Smooth muscle cell (in vitro differentiated cells): Measurements from ENCODE around the gene WDR37. TPM values are rescaled to one million over a fixed set of nuclear protein-coding genes. Genes with fewer than 3 reads are reported as not detected.

Experiments used
- DNase-seq: peaks from one replicate; lab custom pipeline; 2025; ENCODE audit not compliant: unreplicated experiment; lab: John Stamatoyannopoulos, UW
- H2AFZ ChIP-seq: fragments of 200-600 bp; sonication (generic); 2 replicates; pipeline ENCODE4 v1.6.0; 2016; ENCODE audit warnings: antibody characterized with exemption, low read depth, mild to moderate bottlenecking
- H3F3A ChIP-seq: fragments of 200-600 bp; sonication (generic); 2 replicates; pipeline ENCODE4 v1.6.0; 2017; ENCODE audit warnings: antibody characterized with exemption, low read depth
- H3K27ac ChIP-seq: fragments of 200-600 bp; sonication (generic); 2 replicates; pipeline ENCODE4 v1.5.1; 2016; ENCODE audit warnings: low read depth, mild to moderate bottlenecking
- H3K27me3 ChIP-seq: fragments of 200-600 bp; sonication (generic); 2 replicates; pipeline ENCODE4 v1.6.1; 2016; ENCODE audit warnings: low read depth, mild to moderate bottlenecking
- H3K36me3 ChIP-seq: fragments of 200-600 bp; sonication (generic); 2 replicates; pipeline ENCODE4 v1.5.1; 2016; ENCODE audit warnings: low read depth
- H3K4me1 ChIP-seq: fragments of 200-600 bp; sonication (generic); 2 replicates; pipeline ENCODE4 v1.5.1; 2016; ENCODE audit warnings: low read depth
- H3K4me2 ChIP-seq: fragments of 200-600 bp; sonication (generic); 2 replicates; pipeline ENCODE4 v1.6.0; 2016; ENCODE audit warnings: mild to moderate bottlenecking
- H3K4me3 ChIP-seq: fragments of 200-600 bp; sonication (generic); 2 replicates; pipeline ENCODE4 v1.5.1; 2016; ENCODE audit warnings: mild to moderate bottlenecking
- H3K79me2 ChIP-seq: fragments of 200-600 bp; sonication (generic); 2 replicates; pipeline ENCODE4 v1.6.0; 2016; ENCODE audit warnings: low read depth, mild to moderate bottlenecking
- H3K9ac ChIP-seq: fragments of 200-600 bp; sonication (generic); 2 replicates; pipeline ENCODE4 v1.6.0; 2016; ENCODE audit warnings: low read depth
- H3K9me3 ChIP-seq: fragments of 200-600 bp; sonication (generic); replicated peaks from 2 replicates; pipeline ENCODE4 v1.5.1; 2016; ENCODE audit warnings: low read depth
- H4K20me1 ChIP-seq: fragments of 200-600 bp; sonication (generic); 2 replicates; pipeline ENCODE4 v1.6.0; 2016; ENCODE audit warnings: low read depth
- WGBS: methylation state at CpG from one replicate; pipeline ENCODE4 v1.1.7; 2016; ENCODE audit warnings: low lambda C conversion rate; 5-methylcytosine and 5-hydroxymethylcytosine counted together
- polyA plus RNA-seq: library from polyadenylated mRNA; unstranded; fragments of >200 nt; fragmentation: Nextera tagmentation; extraction: Ambion mirVana; gene quantifications from 2 replicates; pipeline ENCODE4 v1.2.1, GENCODE V29; 2016
- total RNA-seq: library from RNA; depleted of rRNA; stranded (reverse); fragments of >200 nt; gene quantifications from 2 replicates; pipeline ENCODE4 v1.2.3, GENCODE V29; 2014
- TF ChIP-seq, protein P1 (sequence below): fragments of 200-600 bp; sonication (generic); IDR thresholded peaks from 2 replicates; pipeline ENCODE4 v1.5.1; 2017; ENCODE audit warnings: borderline replicate concordance, mild to moderate bottlenecking, antibody characterized with exemption; ENCODE audit not compliant: insufficient read depth, poor library complexity, severe bottlenecking

The WDR37 gene
- total and polyA plus RNA-seq, 2 experiments from 2014 or later = 10.5 to 10.7 TPM

DNA sequence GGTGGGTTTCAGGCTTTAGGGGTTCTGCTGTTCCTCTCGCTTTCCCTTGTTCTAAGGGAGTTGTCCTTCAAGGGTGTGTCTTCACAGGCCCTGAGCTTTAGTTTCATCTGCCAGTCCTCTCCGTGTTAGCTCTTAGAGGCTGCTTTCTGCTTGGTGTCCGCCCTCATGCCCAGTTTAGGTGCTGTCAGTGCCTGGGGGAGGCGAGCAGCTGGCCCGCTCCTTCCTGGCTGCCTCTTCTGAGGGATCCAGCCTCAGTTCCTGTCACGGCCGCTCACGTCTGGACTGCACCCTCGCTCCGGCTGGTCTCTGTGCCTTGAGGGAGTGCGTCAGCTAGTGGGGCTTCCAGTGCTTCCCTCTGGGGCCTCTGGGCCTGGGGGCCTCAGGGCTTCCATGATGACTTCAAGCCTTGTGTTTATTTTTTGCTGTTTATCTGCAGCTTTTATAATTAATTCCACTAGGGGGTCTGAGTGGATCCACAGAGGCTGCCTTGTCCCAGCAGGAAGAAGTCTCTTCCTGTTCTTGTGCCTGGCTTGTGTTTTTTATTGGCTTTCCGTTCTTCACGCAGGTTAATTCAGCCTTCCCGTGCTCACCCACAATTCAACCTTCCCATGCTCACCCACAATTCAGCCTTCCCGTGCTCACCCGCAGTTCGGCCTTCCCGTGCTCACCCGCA lies 33.0 kb downstream of the WDR37 start:
- Histone ChIP-seq H3K27ac (no peak overlapping the region), H3K4me3 (no peak overlapping the region), H3F3A (no peaks in the 10 kb centered on the region), H4K20me1 (peaks cover 61% of the 10 kb centered on the region), H3K4me1 (no peaks in the 10 kb centered on the region), H3K9me3 (no peaks in the 10 kb centered on the region), H3K4me2 (no peak overlapping the region), H3K79me2 (no peaks in the 10 kb centered on the region), H3K9ac (no peak overlapping the region), H2AFZ (no peak overlapping the region), H3K27me3 (no peaks in the 10 kb centered on the region), H3K36me3 (peaks cover 2% of the 10 kb centered on the region)
- 85% methylated on average over 19 of the region's 19 CpGs for WGBS
- DNase-seq = no peak
- TF ChIP-seq, protein P1, sequence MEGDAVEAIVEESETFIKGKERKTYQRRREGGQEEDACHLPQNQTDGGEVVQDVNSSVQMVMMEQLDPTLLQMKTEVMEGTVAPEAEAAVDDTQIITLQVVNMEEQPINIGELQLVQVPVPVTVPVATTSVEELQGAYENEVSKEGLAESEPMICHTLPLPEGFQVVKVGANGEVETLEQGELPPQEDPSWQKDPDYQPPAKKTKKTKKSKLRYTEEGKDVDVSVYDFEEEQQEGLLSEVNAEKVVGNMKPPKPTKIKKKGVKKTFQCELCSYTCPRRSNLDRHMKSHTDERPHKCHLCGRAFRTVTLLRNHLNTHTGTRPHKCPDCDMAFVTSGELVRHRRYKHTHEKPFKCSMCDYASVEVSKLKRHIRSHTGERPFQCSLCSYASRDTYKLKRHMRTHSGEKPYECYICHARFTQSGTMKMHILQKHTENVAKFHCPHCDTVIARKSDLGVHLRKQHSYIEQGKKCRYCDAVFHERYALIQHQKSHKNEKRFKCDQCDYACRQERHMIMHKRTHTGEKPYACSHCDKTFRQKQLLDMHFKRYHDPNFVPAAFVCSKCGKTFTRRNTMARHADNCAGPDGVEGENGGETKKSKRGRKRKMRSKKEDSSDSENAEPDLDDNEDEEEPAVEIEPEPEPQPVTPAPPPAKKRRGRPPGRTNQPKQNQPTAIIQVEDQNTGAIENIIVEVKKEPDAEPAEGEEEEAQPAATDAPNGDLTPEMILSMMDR = no peak

DNA sequence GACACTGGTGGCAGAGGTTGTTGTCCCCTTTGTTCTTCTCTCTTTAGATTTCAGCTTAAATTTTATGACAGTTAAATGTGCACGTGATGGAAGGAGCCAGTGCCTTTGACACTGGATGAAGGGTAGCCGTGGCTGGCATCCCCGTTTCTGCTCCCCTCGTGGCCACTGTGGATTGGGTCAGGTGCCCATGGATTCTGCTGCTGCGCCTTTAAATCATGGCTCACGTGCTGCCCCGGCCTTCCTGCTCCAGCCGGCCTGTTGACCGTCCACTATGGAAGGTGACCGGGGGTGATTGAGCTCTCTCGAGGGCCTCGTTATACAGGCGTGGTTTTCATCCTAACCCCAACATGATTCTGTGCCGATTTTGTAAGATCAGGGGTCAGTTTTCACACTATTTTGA lies 34.5 kb downstream of the WDR37 start:
- Histone ChIP-seq H3F3A (no peaks in the 10 kb centered on the region), H3K27me3 (no peaks in the 10 kb centered on the region), H3K79me2 (no peaks in the 10 kb centered on the region), H3K4me1 (no peaks in the 10 kb centered on the region), H4K20me1 (peaks cover 60% of the 10 kb centered on the region), H3K9ac (no peak overlapping the region), H3K4me3 (no peak overlapping the region), H2AFZ (no peak overlapping the region), H3K27ac (no peak overlapping the region), H3K36me3 (no peaks in the 10 kb centered on the region), H3K4me2 (no peak overlapping the region), H3K9me3 (no peaks in the 10 kb centered on the region)
- DNase-seq = no peak
- 98% methylated on average over 14 of the region's 14 CpGs for WGBS
- TF ChIP-seq, protein P1 = no peak

DNA sequence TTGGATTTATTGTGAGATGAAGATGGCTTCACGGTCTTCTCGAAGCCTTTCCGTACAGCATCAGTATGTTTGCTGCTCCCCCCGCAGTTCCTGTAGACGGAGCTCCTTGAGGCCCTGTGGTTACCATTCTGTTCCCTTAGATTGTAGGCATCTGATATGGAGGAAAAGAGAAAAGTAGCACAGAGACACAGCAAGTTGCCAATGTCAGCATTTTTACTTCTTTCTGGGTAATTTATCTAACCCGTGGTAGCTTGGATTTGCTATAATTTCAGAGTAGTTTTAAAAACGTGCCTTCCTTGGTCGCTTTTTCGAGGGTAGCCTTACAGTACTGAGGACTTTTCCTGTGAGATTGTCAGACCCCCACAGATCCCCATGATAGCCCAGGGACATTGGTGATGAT lies 37.5 kb downstream of the WDR37 start:
- no peak overlapping the region for H2AFZ ChIP-seq
- no peak overlapping the region for H3K9ac ChIP-seq
- H3F3A ChIP-seq = no peaks in the 10 kb centered on the region
- H3K9me3 ChIP-seq = no peaks in the 10 kb centered on the region
- H3K4me1 ChIP-seq = no peaks in the 10 kb centered on the region
- H3K27ac ChIP-seq = no peak overlapping the region
- TF ChIP-seq, protein P1 = no peak
- WGBS = 99% methylated on average over 9 of the region's 9 CpGs
- H3K4me3 ChIP-seq = no peak overlapping the region
- no peaks in the 10 kb centered on the region for H3K79me2 ChIP-seq
- peaks cover 3% of the 10 kb centered on the region for H3K36me3 ChIP-seq
- peaks cover 38% of the 10 kb centered on the region for H4K20me1 ChIP-seq
- H3K27me3 ChIP-seq = no peaks in the 10 kb centered on the region
- DNase-seq = no peak
- no peak overlapping the region for H3K4me2 ChIP-seq
